Stimulated activated CD4-positive, alpha-beta T cell treated with anti-CD3 and anti-CD28 coated beads, Interleukin-2, amount 100 ng/mL, for 24 hours (primary cell): ENCODE data around the gene OR8U1.
"Not testable (repeated sequence)": the region's sequence is repeated elsewhere in the genome, so short reads cannot be mapped to it uniquely, and the experiment has no call there.

Source experiments
- DNase-seq, 2 donors: peaks; one replicate each; pipeline ENCODE4 v3.0.0-alpha.2; 2020

The OR8U1 gene

GRCh38 chr11:56375324-56375723, at the start of gene OR8U1:
TSS of gene OR8U1 (plus strand) at chr11:56375624. CDS start at chr11:56375624, 0 bp downstream.
- no peak for DNase-seq

GRCh38 chr11:56331861-56332491, 43.4 kb upstream of the OR8U1 start:
- DNase-seq, result no peak

- DNase-seq, result no peak
Observed at GRCh38 chr11:56333156-56333555, 42.3 kb upstream of the OR8U1 start.

GRCh38 chr11:56340289-56340688, 35.1 kb upstream of the OR8U1 start:
- no peak for DNase-seq

- no peak for DNase-seq
Observed at GRCh38 chr11:56345739-56346138, 29.7 kb upstream of the OR8U1 start, which contains the start of gene OR8K1. TSS of gene OR8K1 (plus strand) at chr11:56346039. CDS start at chr11:56346039, 0 bp downstream.

- no peak for DNase-seq
Observed at GRCh38 chr11:56353991-56354390, 21.4 kb upstream of the OR8U1 start, which contains the start of gene OR8J1. TSS of gene OR8J1 (plus strand) at chr11:56354291. CDS start at chr11:56360247, 5,956 bp downstream.

- no peak for DNase-seq
Observed at GRCh38 chr11:56380120-56380519, 4.7 kb downstream of the OR8U1 start.

GRCh38 chr11:56394381-56394780, 19.0 kb downstream of the OR8U1 start:
- no peak for DNase-seq

- no peak for DNase-seq
Observed at GRCh38 chr11:56396047-56396446, 20.6 kb downstream of the OR8U1 start.

- DNase-seq, result not testable (repeated sequence)
Observed at GRCh38 chr11:56401858-56402461, 26.5 kb downstream of the OR8U1 start.

GRCh38 chr11:56404393-56404792, 29.0 kb downstream of the OR8U1 start:
- DNase-seq, result no peak

GRCh38 chr11:56410801-56411200, 35.4 kb downstream of the OR8U1 start:
- no peak for DNase-seq

- DNase-seq, result no peak
Observed at GRCh38 chr11:56412396-56412795, 37.0 kb downstream of the OR8U1 start, which contains the start of gene OR5AL1. TSS of gene OR5AL1 (plus strand) at chr11:56412696.
